OCI-LY3 (cell line): ENCODE results near the gene ENDOD1.
A peak's percentile ranks its signal among the peaks of the same experiment; 100 is the strongest.

Experiments
- H2AFZ ChIP-seq: fragments of 200-600, 300-600 bp; shearing (Covaris generic); 2 replicates; pipeline ENCODE4 v1.6.0; 2014; ENCODE audit warnings: antibody characterized with exemption, low read depth, low read length
- H3K27ac ChIP-seq: fragments of 200-600, 300-600 bp; sonication (generic); 2 replicates; pipeline ENCODE4 v1.5.1; 2014; ENCODE audit warnings: mild to moderate bottlenecking, low read length, moderate library complexity, mixed read lengths
- H3K27me3 ChIP-seq: fragments of 200-600, 300-600 bp; sonication (generic); 2 replicates; pipeline ENCODE4 v1.6.1; 2014; ENCODE audit warnings: low read depth, low read length, mixed read lengths
- H3K36me3 ChIP-seq: fragments of 200-600, 300-600 bp; sonication (generic); replicated peaks from 2 replicates; pipeline ENCODE3; 2014; ENCODE audit warnings: low read depth, low read length, mixed read lengths
- H3K4me1 ChIP-seq: fragments of 300-600, 200-600 bp; sonication (generic); 2 replicates; pipeline ENCODE4 v1.6.1; 2014; ENCODE audit warnings: low read length, mixed read lengths
- H3K4me2 ChIP-seq: fragments of 200-600, 300-600 bp; sonication (generic); 2 replicates; pipeline ENCODE4 v1.6.1; 2014; ENCODE audit warnings: low read length, mixed read lengths
- H3K4me3 ChIP-seq: fragments of 300-600, 200-600 bp; sonication (generic); 2 replicates; pipeline ENCODE4 v1.5.1; 2014; ENCODE audit warnings: antibody characterized with exemption, mild to moderate bottlenecking, low read length, moderate library complexity
- H3K79me2 ChIP-seq: fragments of 300-600, 200-600 bp; shearing (Covaris generic); 2 replicates; pipeline ENCODE4 v1.6.1; 2014; ENCODE audit warnings: mild to moderate bottlenecking, low read length, mixed read lengths
- H3K9ac ChIP-seq: fragments of 300-600, 200-600 bp; shearing (Covaris generic); 2 replicates; pipeline ENCODE4 v1.6.0; 2014; ENCODE audit warnings: mild to moderate bottlenecking, low read length, moderate library complexity
- H3K9me3 ChIP-seq: fragments of 200-600, 300-600 bp; shearing (Covaris generic); 2 replicates; pipeline ENCODE4 v1.6.1; 2014; ENCODE audit warnings: low read length, mixed read lengths; ENCODE audit not compliant: insufficient read depth
- H4K20me1 ChIP-seq: fragments of 200-600, 300-600 bp; sonication (generic); 2 replicates; pipeline ENCODE4 v1.6.1; 2016; ENCODE audit warnings: low read length, mixed read lengths; ENCODE audit not compliant: insufficient read depth
- EZH2phosphoT487 ChIP-seq: fragments of 200-600 bp; shearing (Covaris generic); IDR thresholded peaks from 2 replicates; pipeline ENCODE4 v1.6.1; 2018; ENCODE audit warnings: antibody characterized with exemption, mixed run types, low read depth
- TF ChIP-seq, protein P1 (sequence below): fragments of 200-600, 300-600 bp; sonication (generic); IDR thresholded peaks from 2 replicates; pipeline ENCODE4 v1.5.1; 2014; ENCODE audit warnings: antibody characterized with exemption, low read length, low read depth

ENDOD1 gene

GRCh38 chr11:95059046-95059445, 30.6 kb upstream of the ENDOD1 start:
- H3K4me1 ChIP-seq, result peaks cover 5% of the 10 kb centered on the region
- H2AFZ ChIP-seq, result no peak overlapping the region
- no peak overlapping the region for H3K4me3 ChIP-seq
- H3K9me3 ChIP-seq, result no peaks in the 10 kb centered on the region
- H3K79me2 ChIP-seq, result no peaks in the 10 kb centered on the region
- no peaks in the 10 kb centered on the region for H3K36me3 ChIP-seq
- H3K27ac ChIP-seq, result no peak overlapping the region
- H3K9ac ChIP-seq, result no peak overlapping the region
- H3K4me2 ChIP-seq, result no peak overlapping the region
- no peaks in the 10 kb centered on the region for H4K20me1 ChIP-seq
- H3K27me3 ChIP-seq, result peaks cover 11% of the 10 kb centered on the region; the same call in 1 of the 2 replicates
- TF ChIP-seq, protein P1, sequence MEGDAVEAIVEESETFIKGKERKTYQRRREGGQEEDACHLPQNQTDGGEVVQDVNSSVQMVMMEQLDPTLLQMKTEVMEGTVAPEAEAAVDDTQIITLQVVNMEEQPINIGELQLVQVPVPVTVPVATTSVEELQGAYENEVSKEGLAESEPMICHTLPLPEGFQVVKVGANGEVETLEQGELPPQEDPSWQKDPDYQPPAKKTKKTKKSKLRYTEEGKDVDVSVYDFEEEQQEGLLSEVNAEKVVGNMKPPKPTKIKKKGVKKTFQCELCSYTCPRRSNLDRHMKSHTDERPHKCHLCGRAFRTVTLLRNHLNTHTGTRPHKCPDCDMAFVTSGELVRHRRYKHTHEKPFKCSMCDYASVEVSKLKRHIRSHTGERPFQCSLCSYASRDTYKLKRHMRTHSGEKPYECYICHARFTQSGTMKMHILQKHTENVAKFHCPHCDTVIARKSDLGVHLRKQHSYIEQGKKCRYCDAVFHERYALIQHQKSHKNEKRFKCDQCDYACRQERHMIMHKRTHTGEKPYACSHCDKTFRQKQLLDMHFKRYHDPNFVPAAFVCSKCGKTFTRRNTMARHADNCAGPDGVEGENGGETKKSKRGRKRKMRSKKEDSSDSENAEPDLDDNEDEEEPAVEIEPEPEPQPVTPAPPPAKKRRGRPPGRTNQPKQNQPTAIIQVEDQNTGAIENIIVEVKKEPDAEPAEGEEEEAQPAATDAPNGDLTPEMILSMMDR, result no peak
- TF ChIP-seq EZH2phosphoT487, result no peak

GRCh38 chr11:95065336-95065735, 24.3 kb upstream of the ENDOD1 start:
- Histone ChIP-seq H3K36me3 (no peaks in the 10 kb centered on the region), H2AFZ (no peak overlapping the region), H3K9ac (no peak overlapping the region), H3K27ac (no peak overlapping the region), H3K27me3 (peaks cover 7% of the 10 kb centered on the region; the same call in 1 of the 2 replicates), H3K9me3 (no peaks in the 10 kb centered on the region), H3K4me3 (no peak overlapping the region), H4K20me1 (no peaks in the 10 kb centered on the region), H3K4me2 (no peak overlapping the region), H3K4me1 (peaks cover 12% of the 10 kb centered on the region), H3K79me2 (peaks cover 18% of the 10 kb centered on the region)
- TF ChIP-seq, protein P1, result no peak
- TF ChIP-seq EZH2phosphoT487, result no peak

- TF ChIP-seq, protein P1, result no peak; the same call in 1 of the 2 replicates
- TF ChIP-seq EZH2phosphoT487, result no peak
- H3K27ac ChIP-seq, result peak within 1 kb of the TSS; percentile 46
- H4K20me1 ChIP-seq, result no peaks in the 10 kb centered on the region
- peak within 1 kb of the TSS; percentile 91 for H3K4me2 ChIP-seq
- H3K27me3 ChIP-seq, result peaks cover 2% of the 10 kb centered on the region; the same call in 1 of the 2 replicates
- peaks cover 12% of the 10 kb centered on the region for H3K4me1 ChIP-seq
- peak within 1 kb of the TSS; percentile 71 for H3K9ac ChIP-seq
- H3K9me3 ChIP-seq, result no peaks in the 10 kb centered on the region
- H3K79me2 ChIP-seq, result peaks cover 18% of the 10 kb centered on the region
- H3K4me3 ChIP-seq, result peak within 1 kb of the TSS; percentile 99
- H2AFZ ChIP-seq, result peak within 1 kb of the TSS; percentile 76
- no peaks in the 10 kb centered on the region for H3K36me3 ChIP-seq
Observed at GRCh38 chr11:95066716-95067038, 23.0 kb upstream of the ENDOD1 start, which contains the start of gene SRSF8. Gene SRSF8, plus strand, starts transcription at chr11:95066919. Its CDS starts 308 bp downstream, at chr11:95067227.

DNA sequence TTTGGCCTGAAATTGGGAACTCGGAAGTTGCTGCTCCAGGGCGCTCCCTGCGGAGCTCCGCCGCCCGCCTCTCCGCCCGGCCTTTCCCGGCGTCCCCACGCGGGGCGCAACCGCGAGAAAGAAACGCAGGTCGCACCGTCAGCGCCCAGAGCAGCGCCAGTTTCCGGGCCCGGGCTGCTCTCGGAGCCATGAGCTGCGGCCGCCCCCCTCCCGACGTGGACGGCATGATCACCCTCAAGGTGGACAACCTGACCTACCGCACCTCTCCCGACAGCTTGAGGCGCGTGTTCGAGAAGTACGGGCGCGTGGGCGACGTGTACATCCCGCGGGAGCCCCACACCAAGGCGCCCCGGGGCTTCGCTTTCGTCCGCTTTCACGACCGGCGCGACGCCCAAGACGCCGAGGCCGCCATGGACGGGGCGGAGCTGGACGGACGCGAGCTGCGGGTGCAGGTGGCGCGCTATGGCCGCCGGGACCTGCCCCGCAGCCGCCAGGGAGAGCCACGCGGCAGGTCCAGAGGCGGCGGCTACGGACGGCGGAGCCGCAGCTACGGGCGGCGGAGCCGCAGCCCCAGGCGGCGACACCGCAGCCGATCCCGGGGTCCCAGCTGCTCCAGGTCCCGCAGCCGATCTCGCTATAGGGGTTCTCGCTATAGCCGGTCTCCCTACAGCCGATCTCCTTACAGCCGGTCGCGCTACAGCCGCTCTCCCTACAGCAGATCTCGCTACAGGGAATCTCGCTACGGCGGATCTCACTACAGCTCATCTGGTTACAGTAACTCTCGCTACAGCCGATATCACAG, 22.4 kb upstream of the ENDOD1 start:
- no peaks in the 10 kb centered on the region for H3K9me3 ChIP-seq
- peaks cover 18% of the 10 kb centered on the region for H3K79me2 ChIP-seq
- no peaks in the 10 kb centered on the region for H3K27me3 ChIP-seq
- H3K4me1 ChIP-seq, result peaks cover 12% of the 10 kb centered on the region
- H3K4me2 ChIP-seq, result peak overlapping the region; percentile 91
- peak overlapping the region; percentile 99 for H3K4me3 ChIP-seq
- no peaks in the 10 kb centered on the region for H3K36me3 ChIP-seq
- H4K20me1 ChIP-seq, result no peaks in the 10 kb centered on the region
- peak overlapping the region; percentile 46 for H3K27ac ChIP-seq
- TF ChIP-seq, protein P1, result peak; percentile 20; the same call in 1 of the 2 replicates
- TF ChIP-seq EZH2phosphoT487, result no peak
- peak overlapping the region; percentile 76 for H2AFZ ChIP-seq
- peak overlapping the region; percentile 71 for H3K9ac ChIP-seq
